Activated CD8-positive, alpha-beta memory T cell treated with anti-CD3 and anti-CD28 coated beads, Interleukin-2, amount 10 ng/mL, durations not matched to agents 7 days and 5 days (primary cell): Measurements from ENCODE around the gene RPL22. TPM values are rescaled to one million over a fixed set of nuclear protein-coding genes. Genes with fewer than 3 reads are reported as not detected.
A peak's percentile ranks its signal among the peaks of the same experiment; 100 is the strongest.

ENCODE experiments used
- ATAC-seq: fragments of 150-1000 bp; cut with Tn5 transposase; one replicate; pipeline ENCODE4 v1.10.0; 2021; ENCODE audit warnings: moderate library complexity
- CTCF ChIA-PET: fragments of 350-600 bp; sonication (Branson Sonifier 250); formaldehyde crosslinking; loops from one replicate; lab custom pipeline; 2021; ENCODE audit warnings: antibody characterized with exemption; lab: Charles Lee
- DNase-seq: peaks from one replicate; pipeline ENCODE4 v3.0.0-alpha.2; 2020
- H3K27ac Mint-ChIP-seq: one replicate; pipeline ENCODE4 v1.8.0; 2021; ENCODE audit warnings: mild to moderate bottlenecking, mixed read lengths
- H3K27me3 Mint-ChIP-seq: one replicate; pipeline ENCODE4 v1.8.0; 2021; ENCODE audit warnings: mixed read lengths
- H3K36me3 Mint-ChIP-seq: one replicate; pipeline ENCODE4 v1.8.0; 2021; ENCODE audit warnings: mild to moderate bottlenecking, mixed read lengths
- H3K4me1 Mint-ChIP-seq: one replicate; pipeline ENCODE4 v1.8.0; 2021; ENCODE audit warnings: mixed read lengths
- H3K4me3 Mint-ChIP-seq: one replicate; pipeline ENCODE4 v1.8.0; 2021; ENCODE audit warnings: mild to moderate bottlenecking, moderate library complexity, mixed read lengths
- H3K9me3 Mint-ChIP-seq: one replicate; pipeline ENCODE4 v1.8.0; 2022; ENCODE audit warnings: low read depth, mixed read lengths
- total RNA-seq, 2 experiments: library from RNA; stranded (reverse); gene quantifications; one replicate each; pipeline ENCODE4 v1.2.3, GENCODE V29; 2021

Gene RPL22
- total RNA-seq, 2 experiments from 2014 or later, result 229 to 287 TPM

DNA sequence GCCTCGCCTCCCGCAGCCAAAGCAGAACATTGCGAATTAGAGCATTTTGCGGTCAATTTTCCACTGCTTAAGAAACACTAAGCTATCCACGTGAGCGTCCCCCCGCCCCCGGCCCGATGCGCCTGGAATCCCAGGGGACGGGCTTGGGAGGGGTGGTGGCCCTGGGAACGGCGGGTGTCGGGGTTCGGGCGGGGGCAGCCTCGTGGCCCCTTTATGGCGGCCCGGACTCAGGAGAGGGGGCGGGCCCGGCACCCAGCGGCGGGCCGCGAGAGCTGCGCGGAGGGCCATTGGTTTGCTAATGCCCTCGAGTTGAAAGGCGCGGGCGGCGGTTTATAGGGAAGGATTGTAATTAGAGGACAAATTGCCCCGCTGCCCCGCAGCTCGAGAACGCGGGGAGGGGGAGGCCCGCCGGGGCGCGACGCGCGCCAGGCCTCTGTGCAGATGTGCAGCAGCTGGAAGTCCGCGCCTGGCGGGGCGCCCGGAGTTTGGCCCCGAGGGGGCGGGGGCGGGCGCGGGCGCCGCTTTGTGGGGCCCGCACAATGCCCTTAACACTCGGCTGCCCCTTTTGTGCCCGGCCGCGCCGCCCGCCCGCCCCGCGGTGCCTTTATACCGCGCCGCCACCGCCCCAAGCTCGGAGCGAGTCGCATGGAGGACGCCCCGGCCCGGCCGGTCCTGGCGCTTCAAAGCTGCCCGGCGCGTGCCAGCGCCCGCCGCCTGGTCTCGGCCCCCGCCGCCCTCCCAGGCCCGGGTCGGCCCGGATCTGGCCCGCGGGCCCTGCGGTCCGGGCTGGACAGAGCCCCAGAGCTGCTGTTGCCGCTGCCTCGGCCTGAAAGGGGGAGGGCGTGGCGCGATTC lies 42.7 kb upstream of the RPL22 start:
- Mint-ChIP-seq H3K9me3 (no peaks in the 10 kb centered on the region), H3K27me3 (peaks cover 62% of the 10 kb centered on the region), H3K27ac (no peak overlapping the region), H3K4me1 (peaks cover 16% of the 10 kb centered on the region), H3K4me3 (no peak overlapping the region), H3K36me3 (no peaks in the 10 kb centered on the region)
- DNase-seq (no peak), ATAC-seq (no peak)
- CTCF ChIA-PET, result interaction anchor here (0.8 to 2.0 kb wide), 8 partner anchors 36 to 198 kb away, joined by 3 to 8 read pairs (median 4); partner anchors contain the start of gene HES2

DNA sequence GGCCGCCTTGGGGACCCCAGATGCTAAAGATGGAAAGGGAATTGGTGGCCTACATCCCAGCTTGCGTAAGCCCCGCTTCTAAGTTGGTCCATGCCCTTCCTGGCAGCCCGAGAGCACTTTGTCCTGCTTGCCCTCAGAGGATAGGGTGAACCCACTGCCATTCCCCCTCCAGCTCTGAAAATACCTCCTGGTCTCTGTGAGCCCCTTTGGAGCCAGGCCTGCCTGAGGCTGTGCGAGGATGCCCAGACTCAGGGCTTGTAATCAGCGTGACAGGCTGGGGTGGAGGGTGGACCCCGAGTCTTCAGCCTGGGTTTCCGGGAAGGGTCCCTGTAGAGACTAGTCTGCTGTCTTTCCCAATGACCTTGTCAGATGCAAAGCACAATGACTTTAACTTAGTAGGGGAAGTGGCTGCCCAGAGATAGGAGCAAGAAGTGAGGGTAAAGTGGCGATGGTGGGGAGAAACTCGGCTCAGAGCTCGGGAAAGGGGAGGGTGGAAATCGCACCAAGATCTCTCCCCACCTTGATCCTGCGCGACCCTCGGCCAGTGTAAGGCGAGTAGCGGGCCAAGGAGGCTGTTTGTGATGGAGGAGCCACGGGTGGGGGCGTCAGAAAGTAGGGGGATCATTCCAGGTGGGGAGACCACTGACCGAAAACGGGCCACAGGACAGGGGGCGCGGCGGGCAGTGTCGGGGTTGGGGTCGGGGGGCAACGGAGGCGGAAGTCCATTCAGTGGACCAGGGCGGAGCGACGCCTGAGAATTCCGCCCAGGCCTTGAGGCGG lies 41.9 kb upstream of the RPL22 start:
- CTCF ChIA-PET, result interaction anchor here (0.8 to 2.0 kb wide), 9 partner anchors 35 to 199 kb away, joined by 3 to 8 read pairs (median 3); partner anchors contain the start of gene HES2
- H3K9me3 Mint-ChIP-seq, result no peaks in the 10 kb centered on the region
- ATAC-seq (no peak), DNase-seq (no peak)
- no peak overlapping the region for H3K4me3 Mint-ChIP-seq
- peaks cover 12% of the 10 kb centered on the region for H3K4me1 Mint-ChIP-seq
- H3K36me3 Mint-ChIP-seq, result no peaks in the 10 kb centered on the region
- H3K27ac Mint-ChIP-seq, result no peak overlapping the region
- peaks cover 56% of the 10 kb centered on the region for H3K27me3 Mint-ChIP-seq

DNA sequence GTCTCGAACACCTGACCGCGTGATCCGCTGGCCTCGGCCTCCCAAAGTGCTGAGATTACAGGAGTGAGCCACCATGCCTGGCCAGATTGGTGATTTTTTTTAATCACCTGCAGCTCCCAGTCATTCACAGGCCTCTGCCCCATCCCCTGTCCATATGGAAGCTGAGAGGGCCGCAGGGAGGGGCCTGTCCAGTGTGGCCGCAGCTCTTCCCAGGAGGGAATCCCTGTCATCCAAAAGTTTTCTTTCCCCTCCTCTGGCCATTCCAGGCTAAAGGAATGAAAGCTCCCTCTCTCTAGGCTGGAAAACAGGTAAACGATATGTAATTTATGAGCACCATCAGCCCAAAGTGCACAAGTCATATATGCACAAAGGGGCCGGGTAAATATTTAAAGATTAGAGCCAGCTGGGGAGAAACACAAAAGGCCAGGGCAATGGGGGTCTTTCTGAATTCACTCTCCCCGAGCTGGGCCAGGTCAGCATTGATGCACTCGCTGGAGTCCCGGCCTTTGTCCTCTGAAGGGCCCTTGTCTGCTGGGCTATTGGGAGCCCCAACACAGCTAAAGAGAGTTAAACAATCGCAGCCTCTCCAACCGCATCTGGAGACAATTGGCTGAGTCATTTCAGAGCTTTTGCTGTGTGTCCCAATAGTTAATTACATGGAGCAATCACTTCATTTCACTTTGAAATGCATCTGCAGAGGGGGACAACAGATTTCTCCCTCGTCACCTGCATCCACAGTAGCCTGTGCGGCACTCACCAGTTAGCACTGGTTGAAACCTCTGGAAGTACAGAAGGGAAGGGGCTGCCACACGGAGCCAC lies 40.8 kb upstream of the RPL22 start:
- H3K4me3 Mint-ChIP-seq, result no peak overlapping the region
- ATAC-seq (no peak), DNase-seq (no peak)
- no peaks in the 10 kb centered on the region for H3K9me3 Mint-ChIP-seq
- CTCF ChIA-PET, result interaction anchor here (0.8 to 1.1 kb wide), 3 partner anchors 54 to 198 kb away, joined by 3 read pairs; no protein-coding TSS in a partner anchor
- peaks cover 10% of the 10 kb centered on the region for H3K4me1 Mint-ChIP-seq
- H3K36me3 Mint-ChIP-seq, result no peaks in the 10 kb centered on the region
- H3K27me3 Mint-ChIP-seq, result peaks cover 52% of the 10 kb centered on the region
- H3K27ac Mint-ChIP-seq, result no peak overlapping the region

DNA sequence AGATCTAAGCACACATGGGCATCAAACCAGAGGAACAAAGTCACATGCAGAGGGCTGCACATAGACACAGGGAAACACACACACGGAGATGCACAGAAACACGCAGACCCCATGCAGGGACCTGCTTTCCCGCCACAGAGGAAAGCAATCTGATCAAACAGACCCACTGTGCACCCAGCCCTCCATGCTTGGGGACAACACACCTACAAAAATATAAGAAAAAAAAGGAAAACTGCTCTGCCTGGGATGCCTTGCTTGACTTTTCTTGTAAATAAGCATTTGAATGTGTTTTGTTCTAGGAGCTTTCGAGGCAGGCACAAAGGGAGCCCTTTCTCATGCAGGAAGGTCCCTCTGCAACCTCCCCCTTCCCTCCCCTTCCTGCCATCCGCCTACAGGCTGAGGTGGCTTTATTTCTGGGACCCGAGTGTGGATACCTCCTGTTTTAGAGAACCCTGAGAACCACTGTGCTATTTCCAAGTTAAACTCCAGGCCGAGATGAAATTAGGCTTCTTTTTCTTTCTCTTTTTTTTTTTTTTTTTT lies 39.9 kb upstream of the RPL22 start:
- Mint-ChIP-seq H3K4me3 (no peak overlapping the region), H3K27me3 (peaks cover 48% of the 10 kb centered on the region), H3K27ac (no peak overlapping the region), H3K36me3 (peaks cover under 1% of the 10 kb centered on the region), H3K9me3 (no peaks in the 10 kb centered on the region), H3K4me1 (peaks cover 18% of the 10 kb centered on the region)
- DNase-seq (no peak), ATAC-seq (no peak)
- CTCF ChIA-PET, result interaction anchor here (0.8 to 5.2 kb wide), 11 partner anchors 8 to 166 kb away, joined by 3 to 38 read pairs (median 4); no protein-coding TSS in a partner anchor

DNA sequence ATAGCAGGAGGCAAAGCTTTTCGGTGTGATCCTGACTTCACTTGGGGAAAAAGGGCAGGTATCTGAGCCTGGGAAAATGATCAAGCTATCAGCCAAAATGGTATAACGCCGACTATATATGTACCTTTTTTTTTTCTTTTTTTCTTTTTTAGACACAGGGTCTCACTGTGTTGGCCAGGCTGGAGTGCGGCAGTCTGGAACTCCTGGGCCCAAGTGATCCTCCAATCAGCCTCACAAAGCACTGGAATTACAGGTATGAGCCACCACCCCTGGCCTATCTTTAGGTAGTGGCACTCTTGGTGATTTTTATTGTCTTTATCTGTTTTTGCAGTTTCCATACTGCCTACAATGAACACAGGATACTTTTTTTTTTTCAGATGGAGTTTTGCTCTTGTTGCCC lies 37.7 kb upstream of the RPL22 start:
- H3K9me3 Mint-ChIP-seq, result no peaks in the 10 kb centered on the region
- no peak for ATAC-seq

DNA sequence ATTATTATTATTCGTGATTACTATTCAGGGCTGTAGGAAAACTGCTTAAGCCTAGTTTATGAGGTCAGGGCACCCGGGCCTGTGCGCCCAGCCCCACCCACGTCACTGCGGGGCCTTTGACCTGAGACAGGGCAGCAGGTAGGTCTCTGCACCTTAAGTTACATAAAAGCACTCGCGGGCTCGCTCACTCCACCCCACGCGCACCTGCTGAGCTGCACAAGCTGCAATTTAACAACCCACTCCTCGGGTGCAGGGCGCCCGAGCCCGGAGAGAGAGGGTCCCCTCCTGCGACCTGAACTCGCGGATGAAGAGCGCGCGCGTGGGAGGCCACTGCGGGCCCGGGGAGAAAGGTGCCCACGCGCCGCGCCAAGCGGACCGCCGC lies 35.9 kb upstream of the RPL22 start:
- Mint-ChIP-seq H3K4me1 (peaks cover 27% of the 10 kb centered on the region), H3K27me3 (peaks cover 19% of the 10 kb centered on the region), H3K9me3 (no peaks in the 10 kb centered on the region), H3K36me3 (peaks cover 18% of the 10 kb centered on the region), H3K4me3 (peak overlapping the region; percentile 86), H3K27ac (peak overlapping the region; percentile 84)
- ATAC-seq (peak; percentile 3), DNase-seq (no peak)
- CTCF ChIA-PET, result interaction anchor here (0.9 to 5.2 kb wide), 4 partner anchors 12 to 210 kb away, joined by 3 to 38 read pairs (median 6); no protein-coding TSS in a partner anchor

More for the DNA sequence above, 37.7 kb upstream of the RPL22 start:
- DNase-seq, result no peak
- Mint-ChIP-seq H3K27me3 (peaks cover 33% of the 10 kb centered on the region), H3K4me3 (peak overlapping the region; percentile 22), H3K4me1 (peaks cover 30% of the 10 kb centered on the region), H3K36me3 (peaks cover 15% of the 10 kb centered on the region), H3K27ac (no peak overlapping the region)
- CTCF ChIA-PET, result interaction anchor here (0.8 to 5.2 kb wide), 6 partner anchors 10 to 186 kb away, joined by 3 to 38 read pairs (median 5); partner anchors contain the start of gene RNF207

DNA sequence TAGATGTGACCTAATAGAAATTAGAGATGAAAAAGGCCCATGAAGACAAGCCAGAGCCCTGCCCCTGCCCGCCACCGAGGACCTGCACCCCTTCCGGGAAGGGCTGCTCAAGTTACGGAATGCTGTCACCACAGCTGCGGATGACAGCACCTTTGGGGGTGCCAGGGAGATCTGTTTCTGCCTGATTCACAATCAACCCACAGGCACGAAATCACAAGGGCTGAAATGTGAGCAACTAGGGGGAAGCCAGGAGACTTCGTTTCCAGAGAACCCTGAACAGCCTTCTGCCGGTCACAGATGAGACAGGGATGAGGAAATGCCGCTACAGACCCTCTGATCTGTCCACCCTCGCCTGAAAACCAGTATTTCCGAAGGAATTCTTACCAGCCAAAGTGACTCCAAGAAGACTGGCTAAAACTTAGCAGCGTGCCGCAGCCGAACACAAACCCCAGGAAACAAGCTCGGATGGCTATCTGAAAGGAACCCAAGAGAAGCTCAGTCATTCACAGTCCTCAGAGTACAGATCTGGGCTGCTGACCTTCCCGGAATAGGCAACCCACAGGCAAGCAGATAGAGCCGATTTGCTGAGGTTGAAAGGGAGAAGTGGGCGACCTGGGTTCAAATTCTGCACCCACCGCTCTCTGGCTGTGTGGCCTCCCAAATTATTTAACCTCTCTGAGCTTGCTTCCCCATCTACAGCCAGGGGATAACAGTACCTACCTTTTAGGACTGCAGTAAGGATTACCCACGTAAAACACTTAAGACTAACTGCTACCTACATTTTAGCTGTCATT lies 35.3 kb upstream of the RPL22 start:
- Mint-ChIP-seq H3K4me1 (peaks cover 27% of the 10 kb centered on the region), H3K27me3 (peaks cover 13% of the 10 kb centered on the region), H3K9me3 (no peaks in the 10 kb centered on the region), H3K27ac (peak overlapping the region; percentile 84), H3K36me3 (peaks cover 18% of the 10 kb centered on the region), H3K4me3 (peak overlapping the region; percentile 86)
- DNase-seq (no peak), ATAC-seq (no peak)
- CTCF ChIA-PET, result interaction anchor here (0.5 to 5.2 kb wide), 5 partner anchors 12 to 210 kb away, joined by 3 to 38 read pairs (median 3); no protein-coding TSS in a partner anchor

DNA sequence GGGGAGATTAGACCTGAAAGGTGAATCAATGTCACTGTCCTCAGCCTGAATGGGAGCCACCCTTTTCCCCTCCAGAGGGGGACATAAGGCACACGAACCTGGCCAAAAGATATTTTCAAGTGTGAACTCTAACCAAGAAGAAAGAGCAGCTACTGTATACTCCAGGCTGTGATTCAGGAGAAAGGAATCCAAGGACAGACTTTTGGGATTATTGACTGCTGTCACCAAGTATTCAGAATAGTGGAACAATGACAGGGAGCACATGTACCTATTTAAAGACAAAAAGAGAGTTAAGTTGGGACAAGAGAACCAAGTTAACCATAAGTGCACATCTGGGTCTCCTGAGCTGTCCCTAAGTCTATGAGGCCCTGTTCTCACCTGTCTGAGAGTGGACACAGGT lies 34.0 kb upstream of the RPL22 start:
- Mint-ChIP-seq H3K36me3 (peaks cover 18% of the 10 kb centered on the region), H3K4me1 (peaks cover 25% of the 10 kb centered on the region), H3K27ac (no peak overlapping the region), H3K4me3 (no peak overlapping the region), H3K9me3 (no peaks in the 10 kb centered on the region), H3K27me3 (no peaks in the 10 kb centered on the region)
- CTCF ChIA-PET, result interaction anchor here (1.1 to 1.3 kb wide), 2 partner anchors 27 to 29 kb away, joined by 3 read pairs; no protein-coding TSS in a partner anchor
- ATAC-seq, result no peak
- DNase-seq, result no peak

DNA sequence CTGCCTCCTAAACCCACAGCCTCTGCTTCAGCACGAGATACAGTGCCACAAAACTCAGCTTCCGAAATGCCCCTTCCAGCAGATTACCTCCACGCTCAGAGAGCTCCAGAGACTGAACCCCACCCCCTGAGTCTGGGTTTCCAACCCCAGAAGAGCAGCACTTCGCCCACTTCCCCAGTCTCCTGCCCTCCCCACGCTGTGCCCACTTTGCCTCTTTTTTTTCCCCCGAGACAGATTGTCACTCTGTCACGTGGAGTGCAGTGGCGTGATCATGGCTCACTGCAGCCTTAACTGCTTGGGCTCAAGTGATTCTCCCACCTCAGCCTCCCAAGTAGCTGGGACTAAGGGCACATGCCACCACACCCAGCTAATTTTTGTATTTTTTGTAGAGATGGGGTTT lies 26.3 kb upstream of the RPL22 start:
- CTCF ChIA-PET, result interaction anchor here (1.1 to 1.4 kb wide), 2 partner anchors 17 to 21 kb away, joined by 3 to 4 read pairs; no protein-coding TSS in a partner anchor
- Mint-ChIP-seq H3K4me1 (no peaks in the 10 kb centered on the region), H3K27me3 (no peaks in the 10 kb centered on the region), H3K9me3 (no peaks in the 10 kb centered on the region), H3K4me3 (no peak overlapping the region), H3K36me3 (peaks cover 37% of the 10 kb centered on the region), H3K27ac (no peak overlapping the region)
- ATAC-seq (no peak), DNase-seq (no peak)

DNA sequence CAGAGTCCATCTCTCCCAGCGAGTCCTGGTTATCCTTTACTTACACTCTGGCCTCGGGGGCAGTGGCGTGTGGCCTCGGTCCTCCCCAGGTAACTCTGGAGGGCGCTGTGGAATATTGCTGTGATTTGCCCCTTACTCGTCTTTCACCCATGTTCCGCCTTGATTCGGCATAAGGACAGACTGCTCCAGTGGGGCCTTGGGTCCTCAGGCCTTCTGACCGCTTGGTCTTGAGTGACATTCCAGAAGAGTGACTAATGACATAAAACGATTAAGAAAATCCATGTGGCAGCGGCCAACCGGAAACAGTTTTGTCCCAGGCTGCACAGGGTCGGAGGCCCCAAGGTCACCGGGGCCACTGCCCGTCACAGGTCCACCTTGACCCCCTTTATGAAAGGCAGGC lies 25.3 kb upstream of the RPL22 start:
- ATAC-seq (no peak), DNase-seq (no peak)
- Mint-ChIP-seq H3K4me1 (no peaks in the 10 kb centered on the region), H3K9me3 (no peaks in the 10 kb centered on the region), H3K27me3 (no peaks in the 10 kb centered on the region), H3K27ac (no peak overlapping the region), H3K36me3 (peaks cover 37% of the 10 kb centered on the region), H3K4me3 (no peak overlapping the region)
- CTCF ChIA-PET, result interaction anchor here (0.9 to 1.1 kb wide), 2 partner anchors 17 to 20 kb away, joined by 3 read pairs; no protein-coding TSS in a partner anchor

DNA sequence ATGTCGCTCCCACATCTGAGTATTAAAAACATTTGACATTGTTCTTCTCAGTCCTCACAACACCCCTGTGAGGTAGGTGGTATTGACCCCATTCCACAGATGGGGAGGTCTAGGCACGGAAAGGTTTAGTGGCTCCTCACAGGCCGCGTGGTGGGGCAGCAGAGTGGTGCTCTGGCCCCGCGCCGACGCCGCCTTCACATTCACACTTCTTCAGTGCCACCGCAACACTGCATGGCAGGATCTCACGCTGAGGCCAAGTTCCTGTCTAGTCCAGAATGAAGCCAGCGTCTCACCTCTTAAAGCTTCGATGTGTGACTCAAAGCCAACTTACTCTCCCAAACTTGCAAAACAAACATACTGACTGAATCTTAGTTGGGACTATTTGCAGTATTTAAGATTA lies 24.2 kb upstream of the RPL22 start:
- no peak for ATAC-seq
- Mint-ChIP-seq H3K4me3 (no peak overlapping the region), H3K27ac (no peak overlapping the region)

More for the DNA sequence above, 24.2 kb upstream of the RPL22 start:
- no peaks in the 10 kb centered on the region for H3K27me3 Mint-ChIP-seq
- H3K9me3 Mint-ChIP-seq, result no peaks in the 10 kb centered on the region
- H3K36me3 Mint-ChIP-seq, result peaks cover 37% of the 10 kb centered on the region
- H3K4me1 Mint-ChIP-seq, result no peaks in the 10 kb centered on the region
- DNase-seq, result no peak
- CTCF ChIA-PET, result interaction anchor here (1.1 kb wide), 1 partner anchor 19 kb away, joined by 3 read pairs; no protein-coding TSS in a partner anchor
